Vagina (tissue), 2 donors: ENCODE results near the gene SH2D7. TPM values are rescaled to one million over a fixed set of nuclear protein-coding genes. Genes with fewer than 3 reads are reported as not detected.

Experiments
- DNase-seq, 2 donors: peaks; one replicate each; pipeline ENCODE4 v3.0.0-alpha.2; 2017; ENCODE audit errors: extremely low spot score in 2 of 2
- H3K27ac ChIP-seq: fragments of 200-600 bp; sonication (generic); one replicate; pipeline ENCODE4 v1.5.1; 2019
- H3K27me3 ChIP-seq: fragments of 200-600 bp; sonication (generic); one replicate; pipeline ENCODE4 v1.5.1; 2019
- H3K36me3 ChIP-seq, 2 donors: fragments of 200-600 bp; sonication (generic); one replicate each; pipeline ENCODE4 v1.5.1; 2017 to 2019
- H3K4me1 ChIP-seq: fragments of 200-600 bp; sonication (generic); one replicate; pipeline ENCODE4 v1.5.1; 2019
- H3K4me3 ChIP-seq, 2 donors: fragments of 200-600 bp; sonication (generic); 1 replicate in 1 of 2; 2 replicates in 1 of 2; pipeline ENCODE4 v1.5.1; 2016 to 2019
- H3K9me3 ChIP-seq: fragments of 200-600 bp; sonication (generic); one replicate; pipeline ENCODE4 v1.5.1; 2019
- CTCF ChIP-seq, 3 experiments: fragments of 450-650 bp in 2 of 3; fragments of 200-600 bp in 1 of 3; sonication (generic) in 1 of 3; IDR thresholded peaks; one replicate each; pipeline ENCODE4 v1.5.1; 2017 to 2019; ENCODE audit warnings: antibody characterized with exemption in 3 of 3, mild to moderate bottlenecking in 2 of 3, moderate library complexity in 2 of 3
- POLR2A ChIP-seq, 2 donors: fragments of 450-650 bp; IDR thresholded peaks; one replicate each; pipeline ENCODE4 v1.6.1; 2017; ENCODE audit warnings: antibody characterized with exemption in 2 of 2, mild to moderate bottlenecking in 2 of 2, moderate library complexity in 2 of 2
- POLR2AphosphoS5 ChIP-seq, 2 donors: sonication (generic); formaldehyde crosslinking; IDR thresholded peaks; one replicate each; pipeline ENCODE4 v1.9.0; 2017; ENCODE audit warnings: antibody characterized with exemption in 2 of 2, mild to moderate bottlenecking in 2 of 2, low read depth in 1 of 2; ENCODE audit not compliant: insufficient read depth in 1 of 2
- intact Hi-C: fragments of 100-400 bp; cut with DNase I; formaldehyde crosslinking; loops from one replicate; pipeline ENCODE4 v1.15.1; 2023
- total RNA-seq: library from RNA; depleted of rRNA; stranded (reverse); fragments of >200 nt; gene quantifications from one replicate; pipeline ENCODE4 v1.2.3, GENCODE V29; 2016

The SH2D7 gene
- total RNA-seq, 1 donor from 2014 or later: not detected

- TF ChIP-seq POLR2A (IDR thresholded peaks at IDR 0.05) (no peak), POLR2AphosphoS5 (IDR thresholded peaks at IDR 0.05; ENCODE audit: insufficient read depth in 1 of 2, low read depth in 1 of 2) (no peak), CTCF (IDR thresholded peaks at IDR 0.05) (no peak)
- Histone ChIP-seq H3K27ac (no peak overlapping the region), H3K9me3 (no peaks in the 10 kb centered on the region), H3K4me1 (no peaks in the 10 kb centered on the region), H3K27me3 (no peaks in the 10 kb centered on the region), H3K36me3 (no peaks in the 10 kb centered on the region), H3K4me3 (no peak overlapping the region)
- no peak for DNase-seq
- intact Hi-C loops: no loop called here
These were observed 10.1 kb upstream of the SH2D7 start for GRCh38 chr15:78082106-78082742.

- Histone ChIP-seq H3K4me3 (no peak overlapping the region), H3K9me3 (no peaks in the 10 kb centered on the region), H3K27ac (no peak overlapping the region), H3K4me1 (no peaks in the 10 kb centered on the region), H3K27me3 (no peaks in the 10 kb centered on the region), H3K36me3 (no peaks in the 10 kb centered on the region)
- intact Hi-C loops: no loop called here
- no peak for DNase-seq
- TF ChIP-seq CTCF (IDR thresholded peaks at IDR 0.05) (no peak), POLR2AphosphoS5 (IDR thresholded peaks at IDR 0.05; ENCODE audit: insufficient read depth in 1 of 2, low read depth in 1 of 2) (no peak), POLR2A (IDR thresholded peaks at IDR 0.05) (no peak)
These were observed 9.6 kb upstream of the SH2D7 start for GRCh38 chr15:78082743-78083110.

- no peaks in the 10 kb centered on the region for H3K9me3 ChIP-seq
- H3K27me3 ChIP-seq: no peaks in the 10 kb centered on the region
- no peak for DNase-seq
- no peak for TF ChIP-seq POLR2A (IDR thresholded peaks at IDR 0.05)
- no peak for TF ChIP-seq POLR2AphosphoS5 (IDR thresholded peaks at IDR 0.05; ENCODE audit: insufficient read depth in 1 of 2, low read depth in 1 of 2)
- no peak for TF ChIP-seq CTCF (IDR thresholded peaks at IDR 0.05)
- H3K4me1 ChIP-seq: no peaks in the 10 kb centered on the region
- no peak overlapping the region for H3K4me3 ChIP-seq
- intact Hi-C loops: no loop called here
- H3K27ac ChIP-seq: no peak overlapping the region
- H3K36me3 ChIP-seq: no peaks in the 10 kb centered on the region
These were observed 9.2 kb upstream of the SH2D7 start for GRCh38 chr15:78083186-78083585.

- Histone ChIP-seq H3K36me3 (no peaks in the 10 kb centered on the region), H3K9me3 (no peaks in the 10 kb centered on the region), H3K4me1 (no peaks in the 10 kb centered on the region), H3K4me3 (no peak overlapping the region), H3K27me3 (no peaks in the 10 kb centered on the region), H3K27ac (no peak overlapping the region)
- intact Hi-C loops: no loop called here
- TF ChIP-seq CTCF (IDR thresholded peaks at IDR 0.05): no peak
- no peak for TF ChIP-seq POLR2A (IDR thresholded peaks at IDR 0.05)
- TF ChIP-seq POLR2AphosphoS5 (IDR thresholded peaks at IDR 0.05; ENCODE audit: insufficient read depth in 1 of 2, low read depth in 1 of 2): no peak
- no peak for DNase-seq
These were observed 8.5 kb upstream of the SH2D7 start for GRCh38 chr15:78083687-78084448.

- intact Hi-C loops: no loop called here
- TF ChIP-seq POLR2A (IDR thresholded peaks at IDR 0.05): no peak
- no peak for TF ChIP-seq POLR2AphosphoS5 (IDR thresholded peaks at IDR 0.05; ENCODE audit: insufficient read depth in 1 of 2, low read depth in 1 of 2)
- TF ChIP-seq CTCF (IDR thresholded peaks at IDR 0.05): no peak
- Histone ChIP-seq H3K36me3 (no peaks in the 10 kb centered on the region), H3K27me3 (no peaks in the 10 kb centered on the region), H3K4me1 (no peaks in the 10 kb centered on the region), H3K9me3 (no peaks in the 10 kb centered on the region), H3K4me3 (no peak overlapping the region), H3K27ac (no peak overlapping the region)
- no peak for DNase-seq
These were observed 8.0 kb upstream of the SH2D7 start for GRCh38 chr15:78084449-78084750.
